Activated CD4-positive, alpha-beta T cell treated with anti-CD3 and anti-CD28 coated beads for 24 hours (primary cell): ENCODE measurements around the gene BAIAP2L1.
"Not testable (repeated sequence)": the region's sequence is repeated elsewhere in the genome, so short reads cannot be mapped to it uniquely, and the experiment has no call there.

Experiments
- DNase-seq, 2 donors: peaks; one replicate each; pipeline ENCODE4 v3.0.0-alpha.2; 2020; ENCODE audit warnings: low read depth in 2 of 2

The BAIAP2L1 gene

DNA sequence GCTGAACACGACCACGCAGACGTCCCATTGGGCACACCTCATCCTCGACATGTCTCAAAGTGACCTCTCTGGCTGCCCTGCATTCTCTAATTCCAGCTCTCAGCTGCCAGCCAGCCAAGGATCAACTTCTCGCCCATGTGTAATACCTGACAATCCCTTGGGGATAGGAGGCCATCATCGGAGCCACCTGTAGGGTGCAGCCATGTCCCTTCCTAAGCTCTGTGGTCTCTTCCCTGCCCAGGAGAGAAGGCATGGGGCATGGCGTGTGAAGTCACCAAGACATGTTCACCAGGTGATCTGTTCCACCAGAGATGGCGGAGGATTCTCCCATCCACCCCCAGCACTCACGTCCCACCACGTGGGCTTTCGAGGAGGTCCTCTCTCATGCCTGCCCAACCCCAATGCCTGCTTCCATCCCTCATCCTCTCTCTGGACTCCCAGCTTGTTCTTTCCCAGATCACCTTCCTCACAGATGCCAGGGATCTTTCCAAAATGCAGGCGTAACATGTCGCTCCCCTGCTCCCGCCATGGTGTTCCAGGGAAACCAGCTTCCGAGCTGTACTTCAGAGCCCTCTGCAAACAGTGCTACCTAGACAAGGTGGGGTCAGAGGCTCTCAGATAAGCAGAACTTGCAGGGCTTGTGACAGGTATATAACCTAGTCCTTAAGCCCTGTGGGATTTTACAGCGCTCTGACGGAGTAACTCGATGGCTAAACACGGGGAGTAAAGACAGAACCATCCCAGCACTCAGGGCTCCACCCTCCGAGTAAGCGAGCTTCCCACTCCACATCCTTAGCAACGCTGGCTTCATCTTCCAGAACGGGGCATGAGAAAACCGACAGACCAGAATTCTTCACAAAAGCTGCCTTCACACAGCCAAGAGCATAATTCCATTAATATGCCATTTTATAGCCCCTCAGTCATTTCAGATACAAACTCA is 78.3 kb downstream of the BAIAP2L1 start:
- DNase-seq = no peak

DNA sequence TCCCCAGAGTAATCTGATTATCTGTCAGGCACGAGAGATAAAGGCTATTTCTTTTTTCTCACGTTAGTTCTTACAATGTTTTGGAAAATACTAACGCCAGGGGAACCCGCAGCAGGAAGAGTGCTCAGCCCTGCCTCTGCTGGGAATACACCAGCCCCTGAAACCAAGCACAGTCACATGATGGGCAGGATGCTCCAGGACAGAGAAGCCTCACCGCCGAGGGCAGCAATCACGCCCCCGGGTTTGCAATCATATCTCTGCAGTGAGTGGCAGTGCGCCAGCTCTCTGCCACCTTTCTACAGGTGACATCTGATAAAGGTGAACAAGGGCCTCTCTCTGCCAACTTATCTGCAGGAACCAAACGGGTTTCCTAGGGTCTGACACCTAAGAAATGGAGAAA is 79.6 kb downstream of the BAIAP2L1 start:
- DNase-seq = no peak

DNA sequence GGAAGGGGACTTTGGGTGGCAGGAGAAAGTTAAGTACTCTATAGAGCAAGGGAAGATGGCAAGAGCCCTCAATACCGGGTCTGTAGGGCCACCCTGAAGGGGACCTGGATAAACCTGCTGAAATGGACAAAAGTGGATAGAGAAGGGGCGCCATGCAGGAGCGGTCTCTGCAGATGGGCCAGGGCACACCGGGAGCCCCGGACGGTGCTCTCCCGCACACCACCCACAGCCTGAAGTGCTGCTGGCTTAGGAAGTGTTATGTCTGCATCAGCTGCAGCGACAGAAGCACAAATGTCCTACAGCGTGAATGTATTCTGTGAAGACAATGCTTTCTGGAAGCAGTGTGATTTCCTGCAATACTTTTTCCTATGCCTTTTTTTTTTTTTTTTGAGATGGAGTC is 81.7 kb downstream of the BAIAP2L1 start:
- no peak for DNase-seq

DNA sequence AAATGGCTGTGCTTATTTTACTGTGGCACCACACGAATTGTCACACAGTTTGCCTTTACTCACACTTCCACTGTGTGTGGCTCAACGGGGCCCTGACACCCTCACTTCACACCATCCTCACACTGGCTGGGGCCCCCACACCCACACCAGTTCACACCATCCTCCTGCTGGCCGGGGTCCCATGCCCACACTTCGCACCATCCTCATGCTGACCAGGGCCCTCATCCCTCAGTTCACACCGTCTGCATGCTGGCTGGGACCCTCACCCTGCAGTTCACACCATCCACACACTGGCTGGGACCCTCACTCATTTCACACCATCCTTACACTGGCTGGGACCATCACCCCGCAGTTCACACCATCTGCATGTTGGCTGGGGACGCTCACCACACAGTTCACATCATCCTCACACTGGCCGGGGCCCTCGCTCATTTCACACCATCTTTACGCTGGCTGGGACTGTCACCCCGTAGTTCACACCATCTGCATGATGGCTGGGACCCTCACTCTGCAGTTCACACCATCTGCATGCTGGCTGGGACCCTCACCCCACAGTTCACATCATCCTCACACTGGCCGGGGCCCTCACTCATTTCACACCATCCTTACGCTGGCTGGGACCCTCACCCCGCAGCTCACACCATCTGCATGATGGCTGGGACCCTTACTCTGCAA is 83.4 kb downstream of the BAIAP2L1 start:
- DNase-seq = no peak

DNA sequence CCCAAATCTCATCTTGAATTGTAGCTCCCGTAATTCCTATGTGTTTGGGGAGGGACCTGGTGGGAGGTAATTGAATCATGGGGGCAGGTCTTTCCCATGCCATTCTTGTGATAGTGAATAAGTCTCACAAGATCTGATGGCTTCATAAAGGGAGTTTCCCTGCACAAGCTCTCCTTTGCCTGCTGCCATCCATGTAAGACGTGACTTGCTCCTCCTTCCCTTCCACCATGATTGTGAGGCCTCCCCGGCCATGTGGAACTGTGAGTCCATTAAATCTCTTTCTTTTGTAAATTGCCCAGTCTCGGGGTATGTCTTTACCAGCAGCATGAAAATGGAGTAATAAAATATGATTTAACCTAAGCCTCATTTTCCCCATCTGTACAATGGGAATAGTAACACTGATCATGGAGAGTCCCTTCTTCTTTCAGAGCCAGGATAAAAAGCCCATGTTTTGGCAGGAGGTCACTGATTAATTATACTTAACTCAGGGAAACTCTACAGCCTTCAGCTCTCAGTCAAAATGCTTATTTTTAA is 84.8 kb downstream of the BAIAP2L1 start:
- DNase-seq = not testable (repeated sequence)

DNA sequence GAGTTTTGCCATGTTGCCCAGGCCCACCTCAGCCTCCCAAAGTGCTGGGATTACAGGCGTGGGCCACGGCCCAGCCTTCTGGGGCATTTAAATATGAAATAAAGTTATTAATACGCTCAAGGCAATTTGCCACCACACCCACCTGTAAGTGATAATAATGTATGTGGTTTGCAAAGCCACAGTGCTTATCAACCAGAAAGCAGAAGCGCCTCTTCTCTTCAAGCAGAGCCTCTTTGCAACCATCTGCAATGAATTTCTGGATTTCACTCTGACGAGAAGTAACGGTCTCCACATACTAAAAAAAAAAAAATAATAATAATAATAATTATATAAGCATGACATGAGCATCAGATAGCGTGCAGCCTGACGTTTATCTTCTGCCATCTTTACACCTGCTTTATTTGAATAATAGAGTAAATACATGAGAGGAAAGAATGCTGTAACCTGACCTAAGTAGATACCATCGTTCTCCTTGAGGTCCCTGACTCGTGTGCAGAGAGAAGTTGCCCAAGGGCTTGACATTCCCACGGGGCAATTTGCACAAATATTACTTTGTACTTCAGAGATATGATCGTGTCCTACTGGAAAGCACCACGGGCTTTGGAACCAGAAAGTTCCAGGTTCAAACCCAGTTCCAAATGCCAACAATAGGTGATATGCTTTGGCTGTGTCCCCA is 85.4 kb downstream of the BAIAP2L1 start:
- DNase-seq = no peak

DNA sequence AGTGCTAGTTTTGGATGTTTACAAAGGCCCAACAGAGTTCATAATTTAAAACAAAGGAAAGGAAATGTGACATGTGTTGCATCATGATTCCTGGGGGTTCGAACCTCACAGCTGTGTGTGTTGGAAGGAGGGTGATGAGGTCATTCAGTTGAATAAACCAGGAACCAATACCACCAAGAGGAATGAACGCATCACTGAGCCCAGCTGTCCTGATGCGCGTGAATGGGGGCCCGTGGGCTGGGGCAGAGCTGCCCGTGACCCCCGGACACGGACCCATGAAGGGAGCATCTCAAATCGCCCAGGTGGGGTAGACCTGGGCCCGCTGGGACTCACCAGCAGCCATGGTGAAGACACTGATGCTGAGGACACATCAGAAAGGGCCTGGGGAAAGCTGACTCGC is 86.4 kb downstream of the BAIAP2L1 start:
- DNase-seq = no peak

DNA sequence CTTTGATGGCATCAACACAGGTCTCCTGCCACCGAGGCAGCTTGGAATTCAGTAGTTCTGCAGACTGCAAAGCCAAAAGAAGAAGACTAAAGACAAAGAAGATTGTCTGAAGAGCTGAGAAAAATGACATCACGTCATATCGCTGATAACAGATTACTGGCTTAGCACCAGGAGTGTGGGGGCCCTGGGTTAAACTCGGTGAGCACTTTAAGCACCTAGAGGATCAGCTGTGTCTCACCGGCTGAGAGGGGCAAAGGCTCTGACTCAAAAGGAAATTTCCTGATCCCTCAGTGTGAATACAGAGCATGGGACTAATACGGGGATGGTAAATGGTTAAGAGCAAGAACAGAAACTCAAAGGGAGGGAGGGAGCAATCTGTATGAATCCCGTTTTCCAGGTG is 88.7 kb downstream of the BAIAP2L1 start:
- DNase-seq = no peak

DNA sequence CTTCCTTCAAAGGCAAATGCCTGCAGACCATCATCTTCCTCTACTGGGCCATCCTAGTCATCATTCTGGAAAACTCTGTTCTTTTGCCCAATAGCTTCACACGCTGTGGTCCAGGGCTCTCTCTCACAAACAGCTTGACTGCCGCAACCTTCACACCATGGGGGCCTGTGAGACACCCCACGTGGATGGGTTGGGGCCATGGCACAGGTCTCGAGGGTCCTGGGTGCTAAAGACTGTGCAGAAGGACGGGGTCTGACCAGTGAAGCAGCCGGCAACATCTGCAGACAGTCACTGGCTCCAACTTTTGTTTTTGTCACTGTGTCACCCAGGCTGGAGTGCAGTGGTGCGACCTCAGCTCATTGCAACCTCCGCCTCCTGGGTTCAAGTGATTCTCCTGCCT is 91.3 kb downstream of the BAIAP2L1 start:
- no peak for DNase-seq

DNA sequence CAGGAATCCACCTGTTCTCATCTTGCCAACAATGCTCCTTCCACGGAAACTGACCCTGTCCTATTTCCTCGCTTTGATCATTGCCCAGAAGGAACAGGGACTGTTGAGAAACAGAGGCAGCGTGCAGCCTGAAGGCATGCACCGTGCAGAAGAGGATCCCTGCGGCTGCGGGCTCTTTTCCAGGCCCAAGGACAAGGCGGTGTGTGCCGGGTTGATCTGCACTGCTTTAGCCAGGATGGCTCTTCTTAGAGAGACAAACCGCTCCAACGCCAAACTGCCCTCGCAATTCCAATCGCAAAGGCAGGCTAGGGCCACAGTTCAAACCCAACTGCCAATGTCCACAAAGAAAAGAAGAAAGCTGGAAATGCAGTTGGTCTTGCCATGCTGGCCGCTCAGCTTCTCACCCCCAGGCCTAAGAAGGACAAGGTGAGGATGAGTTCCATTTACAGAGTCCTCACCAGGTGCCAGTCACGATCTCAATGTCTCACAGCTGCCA is 92.9 kb downstream of the BAIAP2L1 start:
- DNase-seq = no peak

DNA sequence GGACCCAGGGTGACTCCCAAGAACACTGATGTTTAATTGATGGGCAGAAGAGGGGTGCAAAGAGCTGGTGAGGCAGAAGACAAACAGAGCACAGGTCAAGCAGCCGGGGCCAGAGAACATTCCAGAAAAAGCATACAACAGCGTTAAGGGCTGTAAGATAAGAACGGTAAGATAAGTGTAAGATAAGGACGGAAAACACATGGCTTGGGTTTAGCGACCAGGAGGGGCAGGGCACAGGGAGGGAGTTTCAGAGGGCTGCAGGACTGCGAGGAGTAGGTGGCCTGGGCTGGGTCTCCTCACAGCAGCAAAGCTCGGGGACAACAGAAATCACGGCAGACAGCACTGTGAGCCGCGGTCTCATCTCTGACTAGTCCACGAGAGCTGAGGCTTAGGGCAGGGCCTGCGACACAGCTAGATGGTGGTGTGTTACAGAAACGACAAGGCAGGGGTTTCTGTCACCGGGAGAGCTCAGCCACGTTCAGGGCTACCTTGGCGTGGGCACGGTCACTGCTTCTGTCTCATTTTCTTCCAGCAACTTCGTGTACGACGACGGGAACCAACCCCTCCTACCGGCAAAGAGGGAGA is 94.8 kb downstream of the BAIAP2L1 start:
- DNase-seq = no peak

DNA sequence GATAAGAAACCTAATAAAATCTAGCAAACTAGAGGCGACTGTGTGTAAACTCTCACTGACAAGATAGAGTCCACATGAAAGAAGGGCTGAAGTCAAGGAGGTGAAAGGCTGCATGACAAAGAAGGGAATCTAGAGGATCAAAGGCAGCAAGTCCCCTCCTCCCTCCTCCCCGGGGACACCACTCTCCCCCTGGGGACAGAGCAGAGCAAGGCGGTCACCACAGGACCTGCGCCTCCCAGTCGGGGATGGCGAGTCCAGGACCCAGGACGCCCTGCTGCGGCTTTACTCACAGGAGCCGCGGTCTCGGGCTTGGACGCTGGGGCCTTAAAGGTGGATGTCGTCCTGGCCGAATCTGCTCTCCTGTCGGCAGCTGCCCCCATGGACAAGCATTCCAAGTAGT is 97.0 kb downstream of the BAIAP2L1 start:
- DNase-seq = no peak

DNA sequence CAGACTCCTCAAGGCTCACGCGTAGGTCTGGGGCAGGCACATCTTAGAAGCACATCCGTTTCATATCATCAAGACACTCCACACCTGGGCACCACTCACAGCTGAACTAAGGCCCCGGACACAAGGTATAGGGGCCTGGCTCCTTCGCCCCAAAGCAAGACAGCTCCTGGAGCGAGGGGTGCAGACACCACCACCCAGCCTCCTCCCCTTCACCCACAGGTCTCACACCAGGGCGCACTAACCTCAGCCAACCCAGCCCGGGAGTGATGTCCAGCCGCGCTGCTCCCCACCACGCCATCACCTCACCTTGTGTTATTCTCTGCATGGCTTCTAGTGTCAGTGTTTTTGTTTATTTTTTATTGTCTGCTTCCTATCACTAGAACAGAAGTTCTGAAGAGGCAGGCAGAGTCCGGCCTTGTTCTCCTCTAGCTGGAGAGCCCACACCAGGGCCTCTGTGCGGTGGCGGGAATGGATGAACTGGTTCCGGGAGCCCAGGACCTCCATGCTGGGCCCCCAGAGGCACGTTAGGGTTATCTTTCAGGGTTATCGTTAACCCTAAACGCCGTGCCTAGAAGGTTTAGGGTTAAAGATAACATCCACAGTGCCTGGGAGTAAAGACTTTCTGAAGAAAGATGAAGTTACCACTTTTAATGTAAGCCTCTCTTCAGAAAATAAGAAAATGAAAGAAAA is 97.6 kb downstream of the BAIAP2L1 start:
- no peak for DNase-seq

DNA sequence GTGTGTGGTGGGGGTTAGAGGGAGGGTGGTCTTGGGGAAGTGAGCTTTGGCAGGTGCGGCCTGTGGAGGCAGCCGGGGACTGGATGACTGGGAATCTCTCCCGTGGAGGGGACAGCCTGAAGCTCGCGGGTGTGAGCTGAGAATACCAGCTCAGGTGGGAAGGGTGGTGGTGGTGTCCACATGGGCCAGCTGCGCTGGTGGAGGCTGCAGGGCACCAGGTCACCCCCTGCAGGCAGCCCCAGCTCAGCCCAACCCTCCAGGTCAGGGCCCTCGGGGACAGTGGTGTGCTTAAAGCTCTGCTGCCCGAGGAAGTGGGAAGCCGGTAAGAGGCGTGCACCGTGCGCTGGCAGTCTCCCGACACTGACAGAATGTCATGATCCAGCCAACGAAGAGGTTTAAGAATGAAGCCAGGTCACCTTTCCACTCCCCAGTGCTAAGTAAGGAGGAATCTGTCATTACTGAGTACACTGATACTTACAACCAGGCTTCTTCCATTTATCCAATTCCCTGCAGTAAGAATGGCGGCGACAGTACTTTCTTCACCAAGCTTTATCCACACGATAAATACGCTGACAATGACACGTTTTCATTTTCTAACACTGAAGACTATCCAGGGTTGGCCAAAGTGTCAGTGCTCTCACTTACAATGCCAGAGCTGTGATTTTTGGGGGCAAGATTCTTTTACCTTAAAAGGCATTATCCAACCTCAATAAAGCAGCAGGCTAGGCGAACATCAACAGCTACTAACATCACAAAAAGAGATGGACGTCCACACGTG is 99.0 kb downstream of the BAIAP2L1 start:
- DNase-seq = no peak

DNA sequence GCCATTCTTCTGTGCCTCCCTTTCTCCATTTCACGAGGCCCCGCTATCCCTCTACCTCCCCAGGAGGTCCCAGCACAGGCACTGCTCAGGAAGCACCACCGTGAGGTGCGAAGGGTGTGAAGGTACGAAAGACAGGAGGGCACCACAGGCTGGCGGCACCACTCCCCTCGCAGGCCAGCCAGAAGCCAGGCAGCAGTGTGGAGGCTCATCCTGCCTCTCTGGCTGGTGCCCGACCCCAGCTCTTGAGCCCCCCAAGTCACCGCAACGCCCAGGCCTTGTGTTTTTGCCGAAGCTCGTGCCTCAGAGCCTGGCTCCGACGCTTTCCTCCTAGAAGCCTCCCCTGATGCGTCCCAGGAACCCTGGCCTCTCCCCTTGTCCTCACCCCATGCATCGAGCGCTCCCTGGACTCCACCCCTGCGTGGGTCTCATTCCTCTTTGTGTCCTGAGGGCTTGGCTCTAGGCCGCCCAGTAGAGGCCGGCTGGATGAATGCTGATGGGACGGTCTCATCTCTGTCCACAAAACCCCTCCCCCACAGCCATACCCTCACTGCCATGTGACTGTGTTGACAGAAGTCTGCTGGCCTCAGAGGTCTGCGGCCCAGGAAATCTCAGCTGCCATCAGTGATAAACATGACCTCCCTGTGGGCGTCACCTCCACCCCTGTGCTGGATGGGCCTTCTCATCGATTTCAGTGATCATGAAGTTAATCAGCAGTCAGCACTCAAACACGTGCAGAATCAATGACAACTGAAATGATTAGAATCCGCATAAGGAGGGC is 100.1 kb downstream of the BAIAP2L1 start:
- no peak for DNase-seq

DNA sequence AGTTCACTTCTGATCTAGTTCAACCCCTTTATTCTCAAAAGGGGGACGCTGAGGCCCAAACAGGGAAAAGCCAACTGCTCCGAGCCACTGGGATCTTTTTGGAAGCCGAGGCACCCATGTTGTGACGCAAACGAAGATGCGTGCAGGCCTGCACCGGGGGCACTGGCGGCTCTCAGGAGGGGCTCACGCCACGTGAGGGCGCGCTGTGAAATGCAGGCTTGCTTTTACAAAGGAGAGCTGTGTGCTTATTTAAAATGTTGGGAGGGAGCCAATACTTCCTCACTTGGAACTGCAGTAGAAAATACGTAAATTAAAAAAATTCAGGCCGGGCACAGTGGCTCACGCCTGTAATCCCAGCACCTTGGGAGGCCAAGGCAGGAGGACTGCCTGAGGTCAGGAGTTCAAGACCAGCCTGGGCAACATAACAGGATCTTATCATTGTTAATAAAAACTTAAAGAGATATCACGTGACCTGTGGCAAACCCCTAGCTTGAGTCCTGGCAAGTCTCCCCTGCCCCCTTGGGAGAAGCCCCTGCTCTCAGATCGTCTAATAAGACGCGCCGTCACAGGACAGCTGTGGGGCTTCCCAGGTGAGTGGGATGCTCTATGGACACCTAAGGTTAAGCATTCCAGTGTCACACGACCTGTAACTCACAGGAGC is 103.1 kb downstream of the BAIAP2L1 start:
- no peak for DNase-seq

DNA sequence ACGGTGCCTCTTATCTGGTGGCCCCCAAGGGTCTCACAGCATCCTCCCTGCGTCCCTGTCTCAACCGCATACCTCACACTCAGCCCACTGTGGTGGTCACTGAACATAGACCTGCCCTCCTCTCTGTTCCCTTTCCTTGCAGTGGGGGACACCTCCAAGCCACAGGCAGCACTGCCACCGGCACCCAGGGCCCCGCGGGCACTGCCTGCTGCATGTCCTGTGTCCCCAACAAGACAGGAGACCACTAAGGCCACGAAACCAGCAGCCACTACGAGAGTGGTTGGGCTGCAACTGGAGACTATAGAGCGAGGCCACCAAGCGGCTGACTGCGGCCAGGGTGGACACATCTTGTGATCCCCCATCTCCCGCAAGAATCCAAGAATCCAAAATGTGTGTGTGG is 104.1 kb downstream of the BAIAP2L1 start:
- DNase-seq = no peak

DNA sequence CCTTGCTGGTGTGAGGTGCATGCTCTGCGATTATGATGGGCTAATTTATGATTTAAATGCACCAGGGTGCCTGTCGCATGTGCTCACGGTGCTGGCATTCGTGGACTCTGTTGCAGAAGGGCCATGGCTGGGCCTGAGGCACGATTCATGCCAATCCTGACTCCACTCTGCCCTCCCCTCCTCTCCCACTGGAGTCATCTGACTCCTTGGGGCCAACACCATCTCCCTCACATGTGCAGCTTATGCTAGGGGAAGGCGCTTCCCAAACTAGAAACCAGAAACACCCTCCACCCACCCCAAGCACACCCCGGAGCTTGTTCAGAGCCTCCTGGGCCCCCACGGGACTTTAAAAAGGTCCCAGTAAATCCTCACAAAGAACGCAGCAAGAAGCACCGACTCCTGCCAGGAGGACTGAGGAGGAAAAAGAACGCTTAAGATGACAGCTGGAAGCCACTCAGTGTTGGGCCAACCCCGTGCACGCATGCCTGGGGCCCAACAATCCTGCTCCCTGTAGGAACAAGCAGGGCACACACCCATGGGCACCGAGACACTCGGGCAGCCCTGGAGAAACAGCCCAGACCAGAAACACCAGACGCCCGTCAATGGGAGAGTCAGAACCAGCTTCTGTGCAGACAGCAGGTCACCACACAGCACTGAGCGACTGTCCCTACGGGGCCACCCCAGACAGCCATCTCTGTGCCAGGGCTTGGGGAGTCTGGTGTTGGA is 105.3 kb downstream of the BAIAP2L1 start:
- DNase-seq = no peak
